H9 (cell line): ENCODE data around the gene LRRK2. TPM values are rescaled to one million over a fixed set of nuclear protein-coding genes. Genes with fewer than 3 reads are reported as not detected.

Source experiments
- DNase-seq: peaks from one replicate; pipeline ENCODE4 v3.0.0-alpha.2; 2017
- H2AFZ ChIP-seq: one replicate; pipeline ENCODE4 v1.6.1; 2013; ENCODE audit warnings: mild to moderate bottlenecking, low read length, control low read depth, moderate library complexity
- H2AK5ac ChIP-seq: 2 replicates; pipeline ENCODE4 v1.6.1; 2013; ENCODE audit warnings: low read length, control low read depth, mixed read lengths; ENCODE audit not compliant: insufficient read length
- H2BK120ac ChIP-seq: one replicate; pipeline ENCODE4 v1.6.1; 2013; ENCODE audit warnings: low read depth, mild to moderate bottlenecking, low read length, control low read depth, inconsistent platforms; ENCODE audit not compliant: poor library complexity, severe bottlenecking
- H2BK12ac ChIP-seq: 2 replicates; pipeline ENCODE4 v1.6.1; 2013; ENCODE audit warnings: low read length, control low read depth, mixed read lengths, low read depth; ENCODE audit not compliant: insufficient read length
- H2BK15ac ChIP-seq: 2 replicates; pipeline ENCODE4 v1.6.1; 2013; ENCODE audit warnings: low read depth, low read length, control low read depth
- H2BK20ac ChIP-seq: one replicate; pipeline ENCODE4 v1.6.1; 2013; ENCODE audit warnings: low read depth, mild to moderate bottlenecking, low read length, control low read depth, inconsistent platforms; ENCODE audit not compliant: poor library complexity, severe bottlenecking
- H2BK5ac ChIP-seq: 2 replicates; pipeline ENCODE4 v1.6.1; 2013; ENCODE audit warnings: low read length, control low read depth, mixed read lengths; ENCODE audit not compliant: insufficient read length
- H3K14ac ChIP-seq: 2 replicates; pipeline ENCODE4 v1.6.1; 2013; ENCODE audit warnings: low read length, control low read depth; ENCODE audit not compliant: insufficient read depth
- H3K18ac ChIP-seq: 2 replicates; pipeline ENCODE4 v1.6.1; 2013; ENCODE audit warnings: low read depth, mild to moderate bottlenecking, mixed read lengths, low read length, control low read depth; ENCODE audit not compliant: insufficient read length
- H3K23ac ChIP-seq: 2 replicates; pipeline ENCODE4 v1.6.1; 2013; ENCODE audit warnings: low read length, control low read depth, mixed read lengths, low read depth; ENCODE audit not compliant: insufficient read length
- H3K23me2 ChIP-seq: 2 replicates; pipeline ENCODE4 v1.6.1; 2013; ENCODE audit warnings: low read depth, mild to moderate bottlenecking, mixed read lengths, low read length, control low read depth; ENCODE audit not compliant: insufficient read length, poor library complexity, severe bottlenecking
- H3K27ac ChIP-seq: 2 replicates; pipeline ENCODE4 v1.5.1; 2013; ENCODE audit warnings: low read length, control low read depth, mixed read lengths, low read depth; ENCODE audit not compliant: insufficient read length
- H3K27me3 ChIP-seq: 2 replicates; pipeline ENCODE4 v1.6.1; 2013; ENCODE audit warnings: low read length, control low read depth, inconsistent platforms; ENCODE audit not compliant: insufficient read depth
- H3K4ac ChIP-seq: 2 replicates; pipeline ENCODE4 v1.6.1; 2013; ENCODE audit warnings: low read depth, mild to moderate bottlenecking, control low read depth, inconsistent platforms, low read length, moderate library complexity
- H3K4me1 ChIP-seq: 2 replicates; pipeline ENCODE4 v1.6.1; 2013; ENCODE audit warnings: low read length, control low read depth, inconsistent platforms; ENCODE audit not compliant: insufficient read depth
- H3K4me2 ChIP-seq: 2 replicates; pipeline ENCODE4 v1.6.1; 2013; ENCODE audit warnings: low read length, control low read depth, mixed read lengths; ENCODE audit not compliant: insufficient read length, insufficient read depth
- H3K56ac ChIP-seq: 2 replicates; pipeline ENCODE4 v1.6.1; 2013; ENCODE audit warnings: low read depth, mild to moderate bottlenecking, mixed read lengths, low read length, control low read depth; ENCODE audit not compliant: insufficient read length
- H3K79me1 ChIP-seq: 2 replicates; pipeline ENCODE4 v1.6.1; 2013; ENCODE audit warnings: low read depth, mild to moderate bottlenecking, moderate library complexity, low read length, control low read depth, inconsistent platforms; ENCODE audit not compliant: insufficient read depth, poor library complexity, severe bottlenecking
- H3K79me2 ChIP-seq: 2 replicates; pipeline ENCODE4 v1.6.1; 2013; ENCODE audit warnings: low read length, control low read depth, inconsistent platforms; ENCODE audit not compliant: insufficient read depth
- H3K9ac ChIP-seq: 2 replicates; pipeline ENCODE4 v1.6.1; 2013; ENCODE audit warnings: low read length, control low read depth, mixed read lengths; ENCODE audit not compliant: insufficient read length; ENCODE audit errors: extremely low read depth
- H3K9me3 ChIP-seq: one replicate; pipeline ENCODE4 v1.6.1; 2013; ENCODE audit warnings: low read depth, low read length, inconsistent platforms; ENCODE audit not compliant: control insufficient read depth
- H3T11ph ChIP-seq: one replicate; pipeline ENCODE4 v1.6.1; 2013; ENCODE audit warnings: mild to moderate bottlenecking, low read length, control low read depth, inconsistent platforms
- H4K20me1 ChIP-seq: one replicate; pipeline ENCODE4 v1.6.1; 2013; ENCODE audit not compliant: control insufficient read depth, insufficient read length, insufficient read depth
- H4K5ac ChIP-seq: 2 replicates; pipeline ENCODE4 v1.6.1; 2013; ENCODE audit warnings: low read depth, mild to moderate bottlenecking, mixed read lengths, low read length, control low read depth; ENCODE audit not compliant: insufficient read length
- H4K8ac ChIP-seq: replicated peaks from 2 replicates; pipeline ENCODE4 v1.6.1; 2013; ENCODE audit warnings: low read length, control low read depth, mixed read lengths, low read depth; ENCODE audit not compliant: insufficient read length
- H4K91ac ChIP-seq: 2 replicates; pipeline ENCODE4 v1.6.1; 2013; ENCODE audit warnings: low read depth, mild to moderate bottlenecking, moderate library complexity, mixed read lengths, low read length, control low read depth; ENCODE audit not compliant: insufficient read length
- H3K27ac Mint-ChIP-seq, 3 experiments: 2 replicates in 2 of 3; 3 replicates in 1 of 3; pipeline ENCODE4 v1.8.0; 2020 to 2021; ENCODE audit warnings: mixed read lengths in 3 of 3, mild to moderate bottlenecking in 1 of 3, moderate library complexity in 1 of 3
- H3K27me3 Mint-ChIP-seq: 2 replicates; pipeline ENCODE4 v1.8.0; 2021; ENCODE audit warnings: low read depth, mild to moderate bottlenecking, moderate library complexity, mixed read lengths
- H3K36me3 Mint-ChIP-seq, 3 experiments: 2 replicates in 2 of 3; 3 replicates in 1 of 3; pipeline ENCODE4 v1.8.0; 2020 to 2021; ENCODE audit warnings: low read depth in 3 of 3, mixed read lengths in 3 of 3; ENCODE audit not compliant: insufficient read depth in 1 of 3
- H3K4me1 Mint-ChIP-seq, 2 experiments: 2 replicates each; pipeline ENCODE4 v1.8.0; 2020; ENCODE audit warnings: mixed read lengths in 2 of 2
- H3K4me3 Mint-ChIP-seq, 2 experiments: 2 replicates in 1 of 2; 3 replicates in 1 of 2; pipeline ENCODE4 v1.8.0; 2020 to 2021; ENCODE audit warnings: mild to moderate bottlenecking in 2 of 2, mixed read lengths in 2 of 2, moderate library complexity in 1 of 2
- H3K9me3 Mint-ChIP-seq, 2 experiments: 2 replicates in 1 of 2; 3 replicates in 1 of 2; pipeline ENCODE4 v1.8.0; 2020; ENCODE audit warnings: mild to moderate bottlenecking in 2 of 2, mixed read lengths in 2 of 2, moderate library complexity in 1 of 2
- CTCF ChIP-seq: fragments of 200-600 bp; sonication (generic); conservative IDR thresholded peaks from 3 replicates; pipeline ENCODE4 v1.8.0; 2021; ENCODE audit warnings: antibody characterized with exemption, mild to moderate bottlenecking
- WGBS: extraction: QIAGEN DNeasy Blood & Tissue Kit; methylation state at CpG from one replicate; pipeline ENCODE4 v1.1.7; 2013; ENCODE audit warnings: missing lambda C conversion rate, low lambda C conversion rate, mixed read lengths; ENCODE audit not compliant: insufficient read length; ENCODE audit errors: extremely low coverage; 5-methylcytosine and 5-hydroxymethylcytosine counted together
- total RNA-seq: library from RNA; stranded (reverse); gene quantifications from 2 replicates; pipeline ENCODE4 v1.2.1, GENCODE V29; 2021

LRRK2 gene
- total RNA-seq, 1 experiment from 2014 or later = 0.17 TPM

DNA sequence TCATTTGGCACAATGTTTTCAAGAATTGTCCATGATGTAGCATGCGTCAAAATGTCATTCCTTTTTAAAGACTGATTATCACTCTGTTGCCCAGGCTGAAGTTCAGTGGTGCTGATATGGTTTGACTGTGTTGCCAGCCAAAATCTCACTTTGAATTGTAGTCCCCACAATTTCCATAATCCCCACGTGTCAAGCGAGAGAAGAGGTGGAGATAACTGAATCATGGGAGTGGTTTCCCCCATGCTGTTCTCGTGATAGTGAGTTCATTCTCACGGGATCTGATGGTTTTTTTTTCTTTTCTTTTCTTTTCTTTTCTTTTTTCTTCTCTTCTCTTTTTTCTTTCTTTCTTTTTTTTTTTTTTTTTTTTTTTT, 21.8 kb upstream of the LRRK2 start:
- no peaks in the 10 kb centered on the region for H3K9me3 Mint-ChIP-seq
- H2AK5ac ChIP-seq = no peak overlapping the region
- no peak overlapping the region for H3K4me2 ChIP-seq

More for the DNA sequence above, 21.8 kb upstream of the LRRK2 start:
- no peak for TF ChIP-seq CTCF
- Histone ChIP-seq H2BK15ac (no peak overlapping the region), H3K56ac (no peak overlapping the region), H2BK12ac (no peak overlapping the region), H3K4ac (no peak overlapping the region), H2BK5ac (no peak overlapping the region), H3K27me3 (no peaks in the 10 kb centered on the region), H3K27ac (no peak overlapping the region), H3K18ac (no peak overlapping the region), H2BK20ac (no peak overlapping the region), H3K23ac (no peak overlapping the region), H3T11ph (no peak overlapping the region), H3K9ac (no peak overlapping the region), H4K91ac (no peak overlapping the region), H3K14ac (no peak overlapping the region), H3K9me3 (no peaks in the 10 kb centered on the region), H4K5ac (no peak overlapping the region), H3K79me1 (no peaks in the 10 kb centered on the region), H2BK120ac (no peak overlapping the region), H3K23me2 (no peaks in the 10 kb centered on the region), H3K4me1 (no peaks in the 10 kb centered on the region), H2AFZ (no peak overlapping the region), H3K79me2 (no peaks in the 10 kb centered on the region), H4K8ac (no peak overlapping the region), H4K20me1 (no peaks in the 10 kb centered on the region)
- no peak overlapping the region for H3K4me3 Mint-ChIP-seq
- H3K27ac Mint-ChIP-seq = no peak overlapping the region
- DNase-seq = no peak
- H3K27me3 Mint-ChIP-seq = no peaks in the 10 kb centered on the region; the same call in 1 of the 2 replicates
- 0 out of 4 replicates have a peak, but pooled peaks cover 0 to 5% of the 10 kb centered on the region in 2 experiments for H3K4me1 Mint-ChIP-seq
- no CpG with 5 or more reads among the region's 5 CpGs for WGBS
- no peaks in the 10 kb centered on the region; a peak in 1 of 7 replicates for H3K36me3 Mint-ChIP-seq
